Keratinocyte (primary cell): ENCODE measurements around the gene CAPN1. TPM values are rescaled to one million over a fixed set of nuclear protein-coding genes. Genes with fewer than 3 reads are reported as not detected.
A peak's percentile ranks its signal among the peaks of the same experiment; 100 is the strongest.

Source experiments
- DNase-seq: peaks from one replicate; pipeline ENCODE4 v3.0.0-alpha.2; 2011; ENCODE audit warnings: low read depth, missing footprints, low spot score
- FAIRE-seq: peaks from 2 replicates; lab custom pipeline; 2011; peaks lifted over from hg19 to GRCh38; lab: Jason Lieb, UNC
- H2AFZ ChIP-seq: 2 replicates; pipeline ENCODE4 v1.6.0; 2012; ENCODE audit warnings: low read length, control low read depth, inconsistent platforms; ENCODE audit not compliant: control insufficient read depth
- H3K27ac ChIP-seq: 2 replicates; pipeline ENCODE4 v1.5.1; 2011; ENCODE audit warnings: low read length; ENCODE audit not compliant: control insufficient read depth, insufficient read depth
- H3K27me3 ChIP-seq: 3 replicates; pipeline ENCODE4 v1.6.0; 2011; ENCODE audit warnings: low read length; ENCODE audit not compliant: control insufficient read depth, insufficient read depth; ENCODE audit errors: extremely low read depth
- H3K36me3 ChIP-seq, 2 experiments: 2 replicates in 1 of 2; 3 replicates in 1 of 2; pipeline ENCODE4 v1.5.1; 2011; ENCODE audit warnings: low read length in 2 of 2, mild to moderate bottlenecking in 1 of 2; ENCODE audit not compliant: control insufficient read depth in 2 of 2, insufficient read depth in 2 of 2; ENCODE audit errors: extremely low read depth in 1 of 2
- H3K4me1 ChIP-seq: 3 replicates; pipeline ENCODE4 v1.5.1; 2011; ENCODE audit warnings: low read length; ENCODE audit not compliant: control insufficient read depth, insufficient read depth; ENCODE audit errors: extremely low read depth
- H3K4me2 ChIP-seq: 3 replicates; pipeline ENCODE4 v1.6.0; 2011; ENCODE audit warnings: low read depth, low read length; ENCODE audit not compliant: control insufficient read depth, insufficient read depth; ENCODE audit errors: extremely low read depth
- H3K4me3 ChIP-seq, 3 experiments: fragments of 200-600 bp in 1 of 3; sonication (generic) in 1 of 3; 2 replicates in 2 of 3; 3 replicates in 1 of 3; pipeline ENCODE4 v1.5.1; 2011 to 2016; ENCODE audit warnings: low read length in 3 of 3, mild to moderate bottlenecking in 3 of 3, control low read depth in 2 of 3, inconsistent platforms in 1 of 3, low read depth in 1 of 3, mixed read lengths in 1 of 3, mixed run types in 1 of 3, moderate library complexity in 1 of 3; ENCODE audit not compliant: control insufficient read depth in 2 of 3, insufficient read depth in 2 of 3; ENCODE audit errors: extremely low read depth in 1 of 3
- H3K79me2 ChIP-seq: 2 replicates; pipeline ENCODE4 v1.6.0; 2012; ENCODE audit warnings: low read length; ENCODE audit not compliant: control insufficient read depth, insufficient read depth
- H3K9ac ChIP-seq: 3 replicates; pipeline ENCODE4 v1.6.0; 2011; ENCODE audit warnings: low read length; ENCODE audit not compliant: control insufficient read depth, insufficient read depth; ENCODE audit errors: extremely low read depth
- H3K9me1 ChIP-seq: 3 replicates; pipeline ENCODE4 v1.6.0; 2011; ENCODE audit warnings: low read length; ENCODE audit not compliant: control insufficient read depth, insufficient read depth; ENCODE audit errors: extremely low read depth
- H3K9me3 ChIP-seq: 2 replicates; pipeline ENCODE4 v1.5.1; 2012; ENCODE audit warnings: low read depth, low read length; ENCODE audit not compliant: control insufficient read depth
- H4K20me1 ChIP-seq: 3 replicates; pipeline ENCODE4 v1.6.0; 2011; ENCODE audit warnings: low read length; ENCODE audit not compliant: control insufficient read depth, insufficient read depth; ENCODE audit errors: extremely low read depth
- EZH2 ChIP-seq: IDR thresholded peaks from one replicate; pipeline ENCODE4 v1.6.1; 2012; ENCODE audit warnings: inconsistent platforms, mild to moderate bottlenecking, low read length, moderate library complexity
- dilution Hi-C: fragments of 300-500 bp; cut with MboI; formaldehyde crosslinking; loops from one replicate; pipeline ENCODE4 v1.7.0; 2020; ENCODE audit warnings: low sequenced_read_pairs; ENCODE audit not compliant: extremely low pct_ligation_motif_present
- polyA minus RNA-seq, 3 experiments: library from RNA; depleted of rRNA, polyadenylated mRNA; stranded (reverse); fragments of >200 nt; gene quantifications; 1 replicate in 1 of 3; 2 replicates in 1 of 3; 3 replicates in 1 of 3; pipeline ENCODE4 v1.2.3, GENCODE V29; 2011
- polyA plus RNA-seq, 5 experiments: library from polyadenylated mRNA; depleted of rRNA in 3 of 5; stranded (reverse) in 3 of 5; stranded (forward) in 1 of 5; unstranded in 1 of 5; fragments of >200 nt; gene quantifications; 1 replicate in 1 of 5; 2 replicates in 3 of 5; 3 replicates in 1 of 5; pipeline versions ENCODE4 v1.2.1 to v1.2.3, GENCODE V29; 2011 to 2012; ENCODE audit warnings: missing spikeins in 2 of 5, low read depth in 1 of 5, low replicate concordance in 1 of 5
- TF ChIP-seq, protein P1 (sequence below), 3 experiments: IDR thresholded peaks in 1 of 3; conservative IDR thresholded peaks in 1 of 3; optimal IDR thresholded peaks in 1 of 3; 2 replicates in 2 of 3; 3 replicates in 1 of 3; pipeline versions ENCODE3 to v1.5.1; 2011; ENCODE audit warnings: low read length in 3 of 3, mild to moderate bottlenecking in 3 of 3, moderate library complexity in 2 of 3, control low read depth in 1 of 3, inconsistent platforms in 1 of 3; ENCODE audit not compliant: insufficient read depth in 2 of 3; ENCODE audit errors: extremely low read depth in 1 of 3

The CAPN1 gene
- 250 to 300 TPM (median 284 TPM) in 3 replicates for polyA plus RNA-seq
- 213 TPM for polyA plus RNA-seq (2011; ENCODE audit: low read depth)
- 259 and 452 TPM in 2 replicates for polyA plus RNA-seq (2011; cell fraction: cytosol; rRNA removed)
- polyA plus RNA-seq (2011; cell fraction: nucleus; rRNA removed), result 405 and 511 TPM in 2 replicates
- 229 and 409 TPM in 2 replicates for polyA plus RNA-seq (2012; ENCODE audit: low replicate concordance)
- 393 to 816 TPM (median 404 TPM) in 3 replicates for polyA minus RNA-seq
- 432 TPM for polyA minus RNA-seq (2011; cell fraction: cytosol; rRNA and poly(A)+ RNA removed)
- polyA minus RNA-seq (2011; cell fraction: nucleus; rRNA and poly(A)+ RNA removed), result 260 and 270 TPM in 2 replicates

DNA sequence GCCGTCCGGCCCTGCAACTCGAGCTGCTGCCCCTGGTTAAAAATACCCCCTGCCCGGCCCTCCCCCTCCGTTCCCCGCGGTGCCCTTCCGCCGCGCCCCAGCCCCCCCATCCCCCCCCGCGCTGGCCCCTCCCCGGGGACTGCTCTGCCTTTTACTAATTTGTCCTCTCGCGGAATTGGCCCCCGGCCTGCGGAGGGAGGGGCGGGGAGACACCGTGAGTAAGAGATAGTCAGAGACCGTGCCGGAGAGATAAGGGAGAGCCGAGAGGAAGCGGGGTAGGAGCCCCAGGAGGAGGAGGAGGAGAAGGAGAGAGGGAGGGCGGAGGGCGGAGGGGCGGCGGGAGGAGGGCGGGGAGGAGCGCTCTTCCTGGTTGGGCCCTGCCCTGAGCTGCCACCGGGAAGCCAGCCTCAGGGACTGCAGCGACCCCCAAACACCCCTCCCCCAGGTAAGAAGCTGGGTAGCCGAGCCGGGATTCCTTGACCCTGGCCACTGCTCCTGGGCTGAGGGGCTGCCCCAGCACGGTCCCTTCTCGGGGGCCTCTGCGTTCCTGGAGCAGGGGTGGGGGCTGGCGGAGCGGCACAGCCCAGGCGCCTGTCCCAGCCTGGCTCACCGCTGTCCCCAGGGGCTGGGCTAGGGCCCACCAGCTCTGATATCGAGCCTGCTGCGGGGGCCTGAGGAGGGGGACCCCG lies at the start of gene CAPN1:
Gene CAPN1 (plus strand): TSS at position 360 of the 689 bp plus-strand sequence. CDS start 774 bp downstream, outside the sequence.
- peak within 1 kb of the TSS; percentile 91 for H3K9ac ChIP-seq
- H3K9me1 ChIP-seq, result no peaks in the 10 kb centered on the region
- no peaks in the 10 kb centered on the region for H3K9me3 ChIP-seq
- no peaks in the 10 kb centered on the region for H3K27me3 ChIP-seq
- peak within 1 kb of the TSS; percentile 82 for H3K4me2 ChIP-seq
- H3K36me3 ChIP-seq, result peaks cover 20 to 30% of the 10 kb centered on the region in 2 experiments
- H3K79me2 ChIP-seq, result peaks cover 59% of the 10 kb centered on the region
- peaks cover 12% of the 10 kb centered on the region for H4K20me1 ChIP-seq
- peaks cover 24% of the 10 kb centered on the region for H3K4me1 ChIP-seq
- DNase-seq (peak; percentile 64), FAIRE-seq (no peak)
- dilution Hi-C loops, result no loop called here
- peak within 1 kb of the TSS; percentile 83 to 90 (median 87) for H3K4me3 ChIP-seq
- TF ChIP-seq, protein P1, sequence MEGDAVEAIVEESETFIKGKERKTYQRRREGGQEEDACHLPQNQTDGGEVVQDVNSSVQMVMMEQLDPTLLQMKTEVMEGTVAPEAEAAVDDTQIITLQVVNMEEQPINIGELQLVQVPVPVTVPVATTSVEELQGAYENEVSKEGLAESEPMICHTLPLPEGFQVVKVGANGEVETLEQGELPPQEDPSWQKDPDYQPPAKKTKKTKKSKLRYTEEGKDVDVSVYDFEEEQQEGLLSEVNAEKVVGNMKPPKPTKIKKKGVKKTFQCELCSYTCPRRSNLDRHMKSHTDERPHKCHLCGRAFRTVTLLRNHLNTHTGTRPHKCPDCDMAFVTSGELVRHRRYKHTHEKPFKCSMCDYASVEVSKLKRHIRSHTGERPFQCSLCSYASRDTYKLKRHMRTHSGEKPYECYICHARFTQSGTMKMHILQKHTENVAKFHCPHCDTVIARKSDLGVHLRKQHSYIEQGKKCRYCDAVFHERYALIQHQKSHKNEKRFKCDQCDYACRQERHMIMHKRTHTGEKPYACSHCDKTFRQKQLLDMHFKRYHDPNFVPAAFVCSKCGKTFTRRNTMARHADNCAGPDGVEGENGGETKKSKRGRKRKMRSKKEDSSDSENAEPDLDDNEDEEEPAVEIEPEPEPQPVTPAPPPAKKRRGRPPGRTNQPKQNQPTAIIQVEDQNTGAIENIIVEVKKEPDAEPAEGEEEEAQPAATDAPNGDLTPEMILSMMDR (optimal IDR thresholded peaks at IDR 0.05 in 1 of 3, IDR thresholded peaks at IDR 0.05 in 1 of 3, conservative IDR thresholded peaks at IDR 0.05 in 1 of 3; ENCODE audit: extremely low read depth in 1 of 3, insufficient read depth in 2 of 3, low read length in 3 of 3), result no peak
- no peak for TF ChIP-seq EZH2
- H3K27ac ChIP-seq, result peak within 1 kb of the TSS; percentile 85
- H2AFZ ChIP-seq, result peak within 1 kb of the TSS; percentile 80

DNA sequence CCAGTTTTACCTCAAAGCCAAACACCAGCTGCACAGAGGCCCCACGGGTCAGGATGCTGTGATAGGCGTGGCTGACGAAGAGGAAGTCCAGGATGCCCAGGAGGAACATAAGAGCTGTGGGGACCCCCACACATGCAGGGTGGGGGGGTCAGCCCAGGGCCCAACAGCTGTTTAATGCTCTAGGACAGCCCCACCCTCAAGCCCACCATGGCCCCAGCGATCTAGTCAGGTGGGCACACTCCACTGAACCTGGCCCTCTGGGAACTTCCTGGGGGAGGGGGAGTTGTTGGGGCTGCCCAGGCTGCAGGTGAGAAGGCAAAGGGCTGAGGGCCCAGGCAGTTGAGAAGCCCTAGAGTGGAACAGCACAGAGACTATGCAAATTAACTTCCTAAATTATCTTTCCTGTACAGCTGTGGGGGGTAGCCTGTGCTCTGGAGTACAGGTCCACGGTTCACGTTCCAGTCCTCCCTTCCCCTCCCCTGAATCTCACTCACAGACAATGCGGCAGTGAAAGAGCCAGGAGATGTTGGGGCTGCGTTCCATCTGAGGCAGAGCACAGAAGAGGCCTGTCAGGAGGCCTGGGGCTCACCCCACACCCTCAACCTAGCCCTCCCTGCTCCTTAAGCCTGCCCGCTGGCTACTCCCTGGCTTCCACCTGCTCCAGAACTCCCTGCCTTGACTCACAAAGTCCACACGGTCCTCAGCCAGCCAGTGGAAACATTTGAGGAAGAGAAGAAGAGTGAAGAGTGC lies 49.3 kb upstream of the CAPN1 start:
- TF ChIP-seq, protein P1 (optimal IDR thresholded peaks at IDR 0.05 in 1 of 3, IDR thresholded peaks at IDR 0.05 in 1 of 3, conservative IDR thresholded peaks at IDR 0.05 in 1 of 3; ENCODE audit: extremely low read depth in 1 of 3, insufficient read depth in 2 of 3, low read length in 3 of 3), result no peak
- TF ChIP-seq EZH2, result no peak
- dilution Hi-C loops, result no loop called here
- Histone ChIP-seq H3K4me2 (peak overlapping the region; percentile 99), H4K20me1 (peaks cover 8% of the 10 kb centered on the region), H2AFZ (no peak overlapping the region), H3K27me3 (no peaks in the 10 kb centered on the region), H3K9me3 (no peaks in the 10 kb centered on the region), H3K36me3 (peaks cover 36 to 41% of the 10 kb centered on the region in 2 experiments), H3K27ac (no peak overlapping the region), H3K79me2 (peaks cover 32% of the 10 kb centered on the region), H3K9me1 (no peaks in the 10 kb centered on the region), H3K4me1 (peaks cover 20% of the 10 kb centered on the region), H3K9ac (no peak overlapping the region), H3K4me3 (no peak overlapping the region)
- FAIRE-seq (no peak), DNase-seq (no peak)
